EL (cell line): Measurements from ENCODE around the gene SLC35F6.
"Not testable (repeated sequence)": the region's sequence is repeated elsewhere in the genome, so short reads cannot be mapped to it uniquely, and the experiment has no call there.

Experiments
- DNase-seq: peaks from one replicate; pipeline ENCODE4 v3.0.0-alpha.2; 2016

The SLC35F6 gene

DNA sequence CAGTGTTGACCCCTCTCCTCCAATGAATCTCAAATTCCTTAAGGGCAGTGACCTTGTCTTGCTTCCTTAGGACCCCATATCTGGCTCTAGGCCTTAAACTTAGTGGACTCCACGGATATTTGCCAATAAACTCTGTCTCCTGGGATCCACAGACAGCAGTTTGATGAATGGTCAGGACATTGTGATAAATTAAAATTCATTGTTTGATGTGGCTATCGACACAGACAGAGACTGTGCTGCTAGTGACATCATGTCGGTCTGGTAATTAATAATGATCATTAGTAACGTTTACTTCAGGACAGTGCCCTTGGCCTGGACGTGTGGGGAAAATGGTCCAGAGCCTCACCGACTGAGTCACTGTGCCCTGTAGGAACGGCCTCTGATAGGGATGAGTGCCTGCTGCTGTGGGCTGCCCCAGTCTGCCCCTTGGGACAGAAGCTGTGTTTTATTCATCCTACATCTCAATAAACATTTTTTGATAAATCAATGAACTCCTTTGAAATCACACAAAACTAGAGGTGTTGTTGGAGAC is 5.2 kb upstream of the SLC35F6 start:
- peak; percentile 34 for DNase-seq

DNA sequence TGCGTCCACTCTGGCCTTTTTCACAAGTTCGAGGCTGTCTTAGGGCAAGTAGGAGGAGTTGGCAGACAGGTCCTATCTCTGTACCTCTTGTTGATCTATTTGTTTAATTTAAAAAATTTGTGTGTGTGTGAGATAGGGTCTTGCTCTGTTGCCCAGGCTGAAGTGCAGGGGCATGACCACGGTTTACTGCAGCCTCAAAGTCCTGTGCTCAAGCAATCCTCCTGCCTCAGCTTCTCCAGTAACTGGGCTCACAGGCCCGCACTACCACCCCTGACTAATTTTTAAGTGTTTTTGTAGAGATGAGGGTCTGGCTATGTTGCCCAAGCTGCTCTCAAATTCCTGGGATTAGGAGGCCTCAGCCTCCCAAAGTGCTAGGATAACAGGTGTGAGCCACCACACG is 4.2 kb upstream of the SLC35F6 start:
- DNase-seq, result no peak

DNA sequence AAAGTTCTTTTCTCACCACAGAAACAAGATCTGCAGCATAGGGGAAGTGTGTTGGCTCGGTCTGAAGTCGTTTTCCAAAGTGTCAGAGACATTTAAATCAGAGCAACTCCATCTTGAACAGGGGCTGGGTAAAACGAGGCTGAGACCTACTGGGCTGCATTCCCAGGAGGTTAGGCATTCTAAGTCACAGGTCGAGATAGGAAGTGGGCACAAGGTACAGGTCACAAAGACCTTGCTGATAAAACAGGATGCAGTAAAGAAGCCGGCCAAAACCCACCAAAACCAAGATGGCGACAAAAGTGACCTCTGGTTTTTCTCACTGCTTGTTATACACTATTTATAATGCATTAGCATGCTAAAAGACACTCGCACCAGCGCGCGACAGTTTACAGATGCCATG is 3.1 kb upstream of the SLC35F6 start:
- not testable (repeated sequence) for DNase-seq

DNA sequence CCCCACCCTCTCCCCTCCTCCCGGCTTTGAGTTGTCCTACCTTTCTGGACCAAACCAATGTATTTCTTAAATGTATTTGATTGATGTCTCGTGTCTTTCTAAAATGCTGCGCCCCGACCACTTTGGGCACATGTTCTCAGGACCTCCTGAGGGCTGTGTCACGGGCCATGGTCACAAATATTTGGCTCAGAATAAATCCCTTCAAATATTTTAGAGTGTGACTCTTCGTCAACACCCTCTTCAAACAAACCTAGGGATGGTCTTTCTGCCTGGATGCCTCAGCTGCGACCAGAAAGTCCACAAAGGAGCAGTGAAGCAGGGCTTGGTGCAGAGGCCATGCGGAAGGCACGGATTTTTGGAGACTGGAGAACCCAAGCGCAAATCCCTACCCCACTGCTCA is 1.1 kb upstream of the SLC35F6 start:
- DNase-seq, result no peak

DNA sequence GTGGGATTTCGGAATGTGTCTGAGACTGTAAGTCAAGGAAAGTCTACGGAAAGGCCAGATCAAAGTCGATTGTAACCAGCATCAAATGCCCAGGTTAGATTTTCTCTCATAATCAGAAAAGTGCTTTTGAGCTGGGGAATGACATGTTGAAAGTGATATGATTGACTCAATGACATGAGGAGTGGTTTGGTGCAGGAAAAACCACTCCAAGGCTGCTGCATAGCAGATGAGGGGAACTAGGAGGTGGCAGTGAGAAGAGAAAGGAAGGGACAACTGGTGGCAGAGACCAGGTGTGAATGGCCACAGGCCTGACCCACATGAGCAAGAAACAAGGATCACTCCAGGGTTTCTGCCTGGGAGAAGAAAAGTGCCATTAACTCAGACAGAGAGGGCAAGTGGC is 822 bp downstream of the SLC35F6 start:
- no peak for DNase-seq

DNA sequence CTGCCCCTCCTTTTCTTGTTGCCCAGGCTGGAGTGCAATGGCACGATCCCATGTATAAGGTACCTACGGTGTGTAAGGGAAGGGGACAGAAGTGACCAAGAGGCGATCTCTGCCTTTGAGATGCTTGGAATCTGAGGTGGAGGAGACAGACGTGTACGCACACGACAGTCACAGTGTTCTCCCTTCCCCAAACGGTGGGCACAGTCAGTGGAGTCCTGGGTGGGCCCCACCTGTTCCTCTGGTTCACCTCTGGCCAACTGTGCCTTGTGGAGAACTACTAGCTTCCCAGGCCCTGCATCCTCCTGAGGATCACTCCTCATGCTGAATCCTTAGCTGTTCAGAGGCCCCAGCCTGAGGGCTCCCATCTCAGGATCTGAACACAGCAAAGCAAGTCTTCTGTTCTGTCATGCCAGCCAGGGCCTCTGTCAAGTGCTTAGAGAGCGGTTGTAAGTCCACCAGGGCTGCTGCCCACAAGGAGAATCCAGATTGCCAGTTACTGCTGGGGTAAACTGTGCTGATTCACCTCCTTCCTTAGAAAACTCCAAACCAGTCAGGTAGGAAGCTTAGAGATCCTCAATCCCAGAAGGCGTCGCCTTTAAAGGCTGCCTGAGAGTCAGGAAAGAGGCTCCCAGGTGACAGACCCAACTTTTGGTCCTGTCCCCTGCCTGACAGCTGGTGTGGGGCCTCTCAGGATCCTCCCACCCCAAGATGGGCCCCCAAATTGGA is 1.6 kb downstream of the SLC35F6 start:
- DNase-seq, result no peak

DNA sequence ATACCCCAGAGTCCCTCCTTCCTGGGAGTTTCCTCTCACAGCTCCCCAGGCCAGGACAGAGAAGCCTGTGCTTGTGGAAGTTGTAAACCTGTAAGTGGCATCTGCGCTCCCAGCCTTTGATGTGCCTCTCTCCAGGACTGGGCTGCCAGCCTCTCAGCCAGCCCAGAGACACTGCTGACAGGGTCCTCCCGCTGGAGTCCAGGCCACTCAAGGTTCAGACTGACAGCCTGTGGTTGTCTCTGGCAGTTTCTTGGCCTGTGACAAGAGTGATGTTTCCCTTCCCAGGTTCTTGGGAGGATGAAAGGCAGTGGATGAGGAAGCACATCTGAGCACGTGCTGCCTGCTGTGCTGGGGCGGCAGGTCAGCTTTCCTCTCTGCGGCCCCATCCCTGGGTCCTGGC is 3.0 kb downstream of the SLC35F6 start:
- DNase-seq, result no peak

DNA sequence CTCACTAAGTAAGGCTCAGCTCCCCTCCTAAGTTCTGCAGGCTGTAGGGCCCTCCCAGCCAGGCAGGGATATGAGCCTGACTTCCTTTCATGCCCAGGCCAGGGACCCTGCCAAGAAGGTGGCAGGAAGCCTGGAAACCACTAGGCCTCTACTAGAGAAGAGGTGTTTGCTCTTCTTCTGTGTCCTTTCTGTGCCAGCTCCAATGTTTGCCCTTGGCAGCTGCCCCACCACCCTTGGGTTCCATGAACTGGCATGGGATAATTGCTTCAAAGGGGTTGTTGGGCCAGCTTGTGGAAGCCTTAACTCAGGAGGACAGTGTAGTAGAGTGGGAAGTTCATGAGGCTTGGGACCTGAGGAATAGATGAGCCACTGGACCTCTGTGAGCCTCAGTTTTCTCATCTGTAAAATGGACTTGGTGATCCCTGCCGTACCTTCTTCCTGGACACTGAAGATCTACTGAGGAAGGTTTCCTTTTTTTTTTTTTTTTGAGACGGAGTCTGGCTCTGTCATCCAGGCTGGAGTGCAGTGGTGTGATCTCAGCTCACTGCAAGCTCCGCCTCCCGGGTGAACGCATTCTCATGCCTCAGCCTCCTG is 3.9 kb downstream of the SLC35F6 start:
- DNase-seq, result no peak

DNA sequence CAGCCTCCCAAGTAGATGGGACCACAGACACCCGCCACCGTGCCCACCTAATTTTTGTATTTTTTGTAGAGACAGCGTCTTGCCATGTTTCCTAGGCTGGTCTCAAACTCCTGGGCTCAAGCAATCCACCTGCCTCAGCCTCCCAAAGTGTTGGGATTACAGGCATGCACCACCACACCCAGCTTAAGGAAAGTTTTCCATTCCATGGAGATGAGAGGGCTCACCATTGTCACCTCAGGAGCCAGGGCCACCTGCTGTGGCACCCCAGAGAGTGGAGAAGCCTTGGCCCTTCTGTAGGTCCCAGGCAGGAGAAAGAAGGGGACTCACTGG is 4.6 kb downstream of the SLC35F6 start:
- no peak for DNase-seq

DNA sequence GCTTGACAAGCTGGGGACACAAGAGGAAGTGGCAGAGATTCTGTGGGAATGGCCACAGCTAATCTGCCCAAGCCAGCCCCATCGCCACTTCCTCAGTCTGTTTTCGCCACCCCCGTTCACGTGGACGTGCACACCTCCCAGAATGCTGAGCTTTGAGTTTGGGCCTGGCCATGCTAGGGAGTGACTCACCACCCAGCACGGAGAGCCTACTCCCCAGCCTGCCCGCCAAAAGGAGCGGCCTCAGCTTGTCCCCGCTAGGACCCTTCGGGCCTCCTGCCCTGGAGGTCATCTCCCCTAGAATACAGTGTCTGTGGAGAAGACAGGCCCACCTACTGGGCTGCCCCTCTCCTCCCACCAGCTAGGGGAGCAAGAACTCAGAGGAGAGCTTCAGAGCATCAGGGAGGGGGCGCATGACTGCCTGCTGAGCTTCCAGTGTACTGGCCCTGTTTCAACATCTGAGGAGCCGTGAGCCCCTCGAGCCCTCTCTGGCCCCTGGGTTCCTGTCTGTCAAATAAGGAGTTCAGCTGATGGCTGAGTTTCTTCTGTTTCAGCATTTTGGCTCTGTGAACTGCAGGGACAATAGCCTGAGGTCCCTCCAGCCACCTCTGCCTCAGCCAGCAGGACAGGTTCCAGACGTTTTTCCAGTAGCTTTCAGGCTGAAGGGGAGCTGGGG is 5.1 kb downstream of the SLC35F6 start:
- DNase-seq, result peak; percentile 79

DNA sequence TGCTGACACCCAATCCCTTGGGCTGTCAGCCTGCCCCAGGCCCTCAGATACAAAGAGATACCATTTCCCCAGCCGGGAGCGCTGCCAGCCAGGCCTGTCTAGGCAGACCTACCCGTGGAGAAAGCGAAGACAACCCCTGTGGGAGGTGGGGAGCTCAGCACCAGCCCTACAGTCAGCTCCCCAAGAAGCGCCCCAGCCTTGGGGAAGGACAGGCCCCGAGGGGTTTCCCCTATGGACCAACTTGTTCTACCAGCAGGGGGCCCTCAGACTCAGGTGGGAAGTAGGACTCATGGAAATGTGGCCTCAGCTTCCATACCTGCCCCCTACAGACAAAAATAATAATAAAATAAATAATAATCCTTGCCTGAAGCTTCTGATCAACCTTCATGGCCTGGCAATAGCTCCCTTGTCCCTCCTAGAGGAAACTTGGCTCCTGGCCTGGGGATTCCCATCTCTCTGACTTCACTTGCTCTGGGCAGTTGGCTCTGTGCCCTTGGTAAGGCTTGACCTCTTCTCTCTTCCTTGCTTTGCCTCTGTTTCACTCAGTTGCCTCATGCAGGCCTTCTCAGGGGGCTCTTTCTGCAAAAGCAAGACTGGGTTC is 7.0 kb downstream of the SLC35F6 start:
- DNase-seq, result peak; percentile 93

DNA sequence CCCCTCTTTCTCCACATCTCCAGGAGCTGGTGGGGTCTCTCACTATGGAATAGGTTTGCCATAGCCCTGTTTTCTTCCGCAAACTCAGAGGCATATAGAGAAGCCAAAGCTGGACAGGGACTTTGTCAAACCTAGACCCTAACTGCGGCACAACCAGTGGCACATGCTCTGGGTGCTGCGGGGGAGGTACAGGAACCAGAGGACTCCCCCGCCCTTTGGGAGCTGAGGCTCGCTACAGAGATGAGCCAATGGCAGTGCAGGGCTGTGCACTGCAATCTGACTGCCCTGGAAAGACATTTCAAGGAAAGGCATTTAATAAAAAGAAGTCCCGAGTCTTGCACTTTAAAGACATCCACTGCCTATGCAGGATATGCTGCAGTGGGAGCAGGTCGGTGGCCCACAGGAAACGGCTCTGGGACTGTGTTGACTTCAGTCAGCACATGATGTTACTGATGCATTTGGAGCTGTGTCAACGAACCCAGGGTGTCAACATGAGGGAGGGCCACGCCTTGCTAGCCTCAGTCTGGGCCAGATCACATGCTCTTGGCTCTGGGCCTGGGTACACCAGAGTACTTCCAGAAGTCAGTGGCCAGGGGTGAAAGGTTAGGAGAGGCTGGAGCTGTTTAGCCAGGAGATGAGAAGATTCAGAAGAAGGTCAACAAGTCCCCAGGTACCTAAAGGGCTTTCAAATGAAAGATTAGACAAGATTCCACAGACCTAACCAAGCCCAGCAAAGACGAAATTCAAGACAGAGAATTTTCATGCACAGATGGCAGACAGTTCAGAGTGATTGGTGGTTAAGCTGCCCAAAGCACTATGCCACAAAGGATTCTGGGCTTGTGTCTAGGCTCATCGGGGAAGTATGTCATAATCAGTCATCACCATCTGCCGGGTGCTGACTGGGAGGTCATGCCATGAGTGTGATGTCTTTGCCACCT is 8.2 kb downstream of the SLC35F6 start:
- peak; percentile 77 for DNase-seq

DNA sequence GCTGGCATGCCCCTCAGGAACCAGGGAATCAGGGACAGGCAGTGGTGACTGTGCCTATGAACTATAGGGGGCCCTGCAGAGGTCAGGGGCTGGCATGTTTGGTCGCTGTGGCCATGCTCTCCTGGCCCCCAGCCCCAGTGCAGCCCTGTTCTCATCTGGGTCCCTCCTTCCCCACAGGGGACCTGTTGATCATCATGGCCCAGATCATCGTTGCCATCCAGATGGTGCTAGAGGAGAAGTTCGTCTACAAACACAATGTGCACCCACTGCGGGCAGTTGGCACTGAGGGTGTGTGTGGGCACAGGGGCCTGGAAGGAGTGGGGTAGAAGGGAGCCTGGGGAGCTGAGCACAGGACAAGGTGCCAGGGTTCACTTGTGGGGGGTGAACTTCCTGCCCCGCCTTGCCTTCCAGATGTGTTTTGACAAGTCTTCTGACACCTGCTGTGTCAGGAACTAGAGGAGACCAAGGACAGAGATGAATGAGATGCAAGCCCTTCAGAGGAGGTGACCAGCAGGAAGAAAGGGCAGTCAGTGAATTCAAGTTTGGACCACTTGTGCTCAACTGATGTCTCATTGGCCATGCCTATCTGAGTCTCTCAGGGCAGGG is 12.2 kb downstream of the SLC35F6 start:
- DNase-seq, result no peak

DNA sequence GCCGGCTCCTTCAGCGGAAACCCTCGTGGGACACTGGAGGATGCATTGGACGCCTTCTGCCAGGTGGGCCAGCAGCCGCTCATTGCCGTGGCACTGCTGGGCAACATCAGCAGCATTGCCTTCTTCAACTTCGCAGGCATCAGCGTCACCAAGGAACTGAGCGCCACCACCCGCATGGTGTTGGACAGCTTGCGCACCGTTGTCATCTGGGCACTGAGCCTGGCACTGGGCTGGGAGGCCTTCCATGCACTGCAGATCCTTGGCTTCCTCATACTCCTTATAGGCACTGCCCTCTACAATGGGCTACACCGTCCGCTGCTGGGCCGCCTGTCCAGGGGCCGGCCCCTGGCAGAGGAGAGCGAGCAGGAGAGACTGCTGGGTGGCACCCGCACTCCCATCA is 14.0 kb downstream of the SLC35F6 start:
- DNase-seq, result no peak

DNA sequence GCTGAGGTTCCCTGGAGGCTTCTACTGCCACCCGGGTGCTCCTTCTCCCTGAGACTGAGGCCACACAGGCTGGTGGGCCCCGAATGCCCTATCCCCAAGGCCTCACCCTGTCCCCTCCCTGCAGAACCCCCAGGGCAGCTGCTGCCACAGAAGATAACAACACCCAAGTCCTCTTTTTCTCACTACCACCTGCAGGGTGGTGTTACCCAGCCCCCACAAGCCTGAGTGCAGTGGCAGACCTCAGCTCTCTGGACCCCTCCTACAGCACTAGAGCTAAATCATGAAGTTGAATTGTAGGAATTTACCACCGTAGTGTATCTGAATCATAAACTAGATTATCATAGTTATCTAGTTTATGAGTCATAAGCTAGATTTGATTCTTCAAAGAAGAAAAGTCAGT is 14.4 kb downstream of the SLC35F6 start:
- no peak for DNase-seq

DNA sequence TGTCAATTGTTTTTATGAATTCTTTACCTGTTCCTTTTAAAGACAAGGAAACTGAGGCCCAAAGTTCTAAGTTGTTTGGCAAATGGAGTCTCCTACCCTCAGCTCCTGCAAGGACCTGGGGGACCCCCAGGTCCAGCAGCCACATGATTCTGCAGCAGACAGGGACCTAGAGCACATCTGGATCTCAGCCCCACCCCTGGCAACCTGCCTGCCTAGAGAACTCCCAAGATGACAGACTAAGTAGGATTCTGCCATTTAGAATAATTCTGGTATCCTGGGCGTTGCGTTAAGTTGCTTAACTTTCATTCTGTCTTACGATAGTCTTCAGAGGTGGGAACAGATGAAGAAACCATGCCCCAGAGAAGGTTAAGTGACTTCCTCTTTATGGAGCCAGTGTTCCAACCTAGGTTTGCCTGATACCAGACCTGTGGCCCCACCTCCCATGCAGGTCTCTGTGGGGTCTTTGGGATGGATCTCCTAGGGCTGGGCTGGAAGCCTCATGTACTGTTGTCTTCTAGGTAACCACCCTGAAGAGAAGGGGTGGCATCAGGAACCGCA is 16.2 kb downstream of the SLC35F6 start:
- no peak for DNase-seq

DNA sequence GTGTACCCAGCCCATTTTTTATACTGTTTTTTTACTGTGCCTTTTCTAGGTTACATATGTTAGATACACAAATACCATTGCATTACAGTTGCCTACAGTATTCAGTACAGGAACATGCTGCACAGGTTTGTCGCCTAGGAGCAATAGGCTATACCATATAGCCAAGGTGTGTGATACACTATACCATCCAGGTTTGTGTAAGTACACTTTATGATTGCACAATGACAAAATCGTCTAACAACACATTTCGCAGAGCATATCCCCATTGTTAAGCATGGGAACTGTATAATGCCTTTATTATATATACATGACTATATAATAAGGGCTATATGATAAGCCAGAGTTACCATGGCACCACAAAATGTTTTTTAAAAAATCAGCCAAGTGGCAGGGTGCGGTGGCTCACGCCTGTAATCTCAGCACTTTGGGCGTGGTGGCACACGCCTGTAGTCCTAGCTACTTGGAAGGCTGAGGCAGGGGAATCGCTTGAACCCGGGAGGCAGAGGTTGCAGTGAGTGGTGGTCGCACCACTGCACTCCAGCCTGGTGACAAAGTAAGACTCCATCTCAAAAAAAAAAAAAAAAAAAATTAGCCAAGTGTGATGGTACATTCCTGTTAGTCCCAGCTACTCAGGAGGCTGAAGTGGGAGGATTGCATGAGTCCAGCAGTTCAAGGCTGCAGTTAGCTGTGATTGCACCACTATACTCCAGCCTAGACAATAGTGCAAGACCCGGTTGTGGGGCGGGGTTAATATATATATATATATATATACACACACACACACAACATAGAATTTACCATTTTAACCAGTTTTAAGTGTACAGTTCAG is 19.0 kb downstream of the SLC35F6 start:
- DNase-seq, result no peak

DNA sequence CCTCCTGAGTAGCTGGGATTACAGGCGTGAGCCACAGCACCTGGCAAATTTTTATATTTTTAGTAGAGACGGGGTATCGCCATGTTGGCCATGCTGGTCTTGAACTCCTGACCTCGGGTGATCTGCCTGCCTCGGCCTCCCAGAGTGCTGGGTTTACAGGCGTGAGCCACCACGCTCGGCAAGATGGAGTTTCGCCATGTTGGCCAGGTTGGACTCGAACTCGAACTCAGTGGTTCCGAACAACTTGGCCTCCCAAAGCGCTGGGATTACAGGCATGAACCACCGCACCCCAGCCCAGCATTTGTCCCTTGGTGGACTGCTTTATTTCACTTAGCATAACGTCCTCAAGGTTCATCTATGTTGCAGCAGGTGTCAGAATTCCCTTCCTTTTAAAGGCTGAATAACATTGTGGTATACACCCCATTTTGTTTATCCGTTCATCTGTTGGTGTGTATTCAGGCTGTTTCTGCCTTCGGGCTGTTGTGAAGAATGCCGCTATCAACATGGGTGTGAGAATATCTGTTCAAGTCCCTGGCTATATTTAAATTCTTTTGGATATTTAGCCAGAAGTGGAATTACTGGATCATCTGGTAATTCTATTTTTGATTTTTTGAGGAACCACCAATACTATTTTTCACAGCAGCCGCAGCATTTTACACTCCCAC is 20.6 kb downstream of the SLC35F6 start:
- no peak for DNase-seq

DNA sequence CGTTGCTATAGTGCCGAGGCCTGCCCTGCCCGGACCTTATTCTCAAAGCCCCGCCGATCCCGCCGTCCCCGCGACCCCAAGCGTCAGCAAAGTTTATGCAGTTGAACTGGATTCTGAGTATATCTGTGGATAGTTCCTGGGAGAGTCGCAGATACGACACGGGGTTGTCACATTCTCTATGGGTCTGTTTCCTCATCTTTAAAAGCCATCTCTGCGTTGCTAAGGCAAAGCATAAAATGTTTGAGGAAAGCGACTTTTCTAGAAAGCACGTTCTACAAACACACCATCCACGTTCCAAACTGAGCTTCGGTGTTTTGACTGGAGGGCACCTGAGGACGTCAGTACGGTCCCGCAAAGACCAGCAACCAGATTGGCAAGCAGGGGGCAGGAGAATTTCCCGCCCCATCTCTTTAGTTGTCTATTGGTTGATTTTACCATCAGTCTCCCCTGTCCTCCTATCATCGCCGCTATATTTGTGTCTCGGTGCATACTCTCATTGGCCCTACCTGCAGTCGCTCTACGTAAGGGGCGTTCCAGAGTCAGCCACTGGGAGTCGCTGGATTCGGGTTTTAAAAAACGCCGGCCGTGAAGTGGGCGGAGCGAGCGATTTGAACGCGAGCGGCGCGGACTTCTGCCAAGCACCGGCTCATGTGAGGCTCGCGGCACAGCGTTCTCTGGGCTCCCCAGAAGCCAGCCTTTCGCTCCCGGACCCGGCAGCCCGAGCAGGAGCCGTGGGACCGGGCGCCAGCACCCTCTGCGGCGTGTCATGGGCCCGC is 21.5 kb downstream of the SLC35F6 start, which contains the start of gene CENPA:
CENPA (plus strand) TSS at position 626 of the 776 bp plus-strand sequence; CDS start at position 767, 141 bp downstream.
- DNase-seq, result peak; percentile 100
